Naive B cell (primary cell): Measurements from ENCODE around the gene USP2. TPM values are rescaled to one million over a fixed set of nuclear protein-coding genes. Genes with fewer than 3 reads are reported as not detected.
"Not testable (repeated sequence)": the region's sequence is repeated elsewhere in the genome, so short reads cannot be mapped to it uniquely, and the experiment has no call there.

Experiments used
- ATAC-seq, 2 donors: fragments of 150-1000 bp; cut with Tn5 transposase; 2 replicates each; pipeline ENCODE4 v1.10.0; 2021; ENCODE audit warnings: low read depth in 2 of 2, mild to moderate bottlenecking in 2 of 2, moderate library complexity in 2 of 2
- DNase-seq: peaks from one replicate; pipeline ENCODE4 v3.0.0; 2022
- H3K27ac Mint-ChIP-seq, 6 donors: one replicate each; pipeline ENCODE4 v1.8.0; 2020 to 2022; ENCODE audit warnings: mild to moderate bottlenecking in 6 of 6, mixed read lengths in 6 of 6, moderate library complexity in 5 of 6, inconsistent platforms in 2 of 6
- H3K27me3 Mint-ChIP-seq, 3 donors: one replicate each; pipeline ENCODE4 v1.8.0; 2021 to 2022; ENCODE audit warnings: mixed read lengths in 3 of 3, mild to moderate bottlenecking in 1 of 3
- H3K36me3 Mint-ChIP-seq, 2 donors: one replicate each; pipeline ENCODE4 v1.8.0; 2020 to 2022; ENCODE audit warnings: mixed read lengths in 2 of 2, inconsistent platforms in 1 of 2, mild to moderate bottlenecking in 1 of 2
- H3K4me1 Mint-ChIP-seq, 3 donors: one replicate each; pipeline ENCODE4 v1.8.0; 2020 to 2022; ENCODE audit warnings: mixed read lengths in 3 of 3, inconsistent platforms in 1 of 3, mild to moderate bottlenecking in 1 of 3, moderate library complexity in 1 of 3
- H3K4me3 Mint-ChIP-seq, 8 donors: one replicate each; pipeline ENCODE4 v1.8.0; 2020 to 2022; ENCODE audit warnings: mild to moderate bottlenecking in 8 of 8, mixed read lengths in 8 of 8, moderate library complexity in 8 of 8, inconsistent platforms in 2 of 8
- H3K9me3 Mint-ChIP-seq, 7 donors: one replicate each; pipeline ENCODE4 v1.8.0; 2020 to 2022; ENCODE audit warnings: mixed read lengths in 7 of 7, mild to moderate bottlenecking in 5 of 7, inconsistent platforms in 2 of 7, moderate library complexity in 1 of 7
- polyA plus RNA-seq, 6 donors: library from polyadenylated mRNA; unstranded; fragments of 300-500 nt; fragmentation: Illumina TruSeq; gene quantifications; one replicate each; pipeline ENCODE4 v1.2.3, GENCODE V29; 2021; ENCODE audit warnings: low read depth in 6 of 6

USP2 gene
- polyA plus RNA-seq, 6 donors from 2014 or later, result not detected

GRCh38 chr11:119419246-119419645 is 37.8 kb upstream of the USP2 start:
- H3K4me1 Mint-ChIP-seq, result peaks cover 9 to 22% (median 15%) of the 10 kb centered on the region in 3 donors
- no peak for DNase-seq
- ATAC-seq, result no peak
- H3K27ac Mint-ChIP-seq, result no peak overlapping the region
- H3K36me3 Mint-ChIP-seq, result peaks cover 4 to 5% of the 10 kb centered on the region in 2 donors
- peaks cover 44 to 67% (median 63%) of the 10 kb centered on the region in 3 donors for H3K27me3 Mint-ChIP-seq
- no peak overlapping the region for H3K4me3 Mint-ChIP-seq
- H3K9me3 Mint-ChIP-seq, result peaks cover 0 to 12% (median 5%) of the 10 kb centered on the region in 7 donors

- peaks cover under 1 to 13% (median 5%) of the 10 kb centered on the region in 7 donors for H3K9me3 Mint-ChIP-seq
- no peak overlapping the region for H3K27ac Mint-ChIP-seq
- DNase-seq (no peak), ATAC-seq (no peak)
- H3K4me3 Mint-ChIP-seq, result no peak overlapping the region
- peaks cover 9 to 19% (median 15%) of the 10 kb centered on the region in 3 donors for H3K4me1 Mint-ChIP-seq
- H3K36me3 Mint-ChIP-seq, result peaks cover 4 to 5% of the 10 kb centered on the region in 2 donors
- peaks cover 41 to 62% (median 58%) of the 10 kb centered on the region in 3 donors for H3K27me3 Mint-ChIP-seq
Observed at GRCh38 chr11:119418759-119419158, 37.3 kb upstream of the USP2 start.

GRCh38 chr11:119417726-119418540 is 36.4 kb upstream of the USP2 start:
- Mint-ChIP-seq H3K36me3 (peaks cover 4 to 5% of the 10 kb centered on the region in 2 donors), H3K27me3 (peaks cover 36 to 54% (median 54%) of the 10 kb centered on the region in 3 donors), H3K4me3 (no peak overlapping the region), H3K27ac (peak overlapping the region in 1 of 6 donors; percentile 49), H3K4me1 (peaks cover 9 to 12% (median 12%) of the 10 kb centered on the region in 3 donors), H3K9me3 (peaks cover 1 to 13% (median 5%) of the 10 kb centered on the region in 7 donors)
- ATAC-seq (no peak), DNase-seq (no peak)

- no peak for DNase-seq
- Mint-ChIP-seq H3K4me3 (no peak overlapping the region), H3K4me1 (peaks cover under 1 to 3% (median 2%) of the 10 kb centered on the region in 3 donors), H3K27ac (no peak overlapping the region), H3K27me3 (peaks cover 34 to 52% (median 48%) of the 10 kb centered on the region in 3 donors), H3K9me3 (peaks cover 1 to 22% (median 10%) of the 10 kb centered on the region in 7 donors), H3K36me3 (peaks cover 5 to 12% of the 10 kb centered on the region in 2 donors)
- no peak for ATAC-seq
Observed at GRCh38 chr11:119416606-119417580, 35.4 kb upstream of the USP2 start.

GRCh38 chr11:119415966-119416365 is 34.5 kb upstream of the USP2 start:
- peaks cover 5 to 12% of the 10 kb centered on the region in 2 donors for H3K36me3 Mint-ChIP-seq
- H3K9me3 Mint-ChIP-seq, result peaks cover 1 to 22% (median 10%) of the 10 kb centered on the region in 7 donors
- ATAC-seq (no peak), DNase-seq (no peak)
- H3K4me3 Mint-ChIP-seq, result no peak overlapping the region
- H3K4me1 Mint-ChIP-seq, result no peaks in the 10 kb centered on the region
- no peak overlapping the region for H3K27ac Mint-ChIP-seq
- H3K27me3 Mint-ChIP-seq, result peaks cover 28 to 57% (median 43%) of the 10 kb centered on the region in 3 donors

GRCh38 chr11:119415517-119415916 is 34.0 kb upstream of the USP2 start:
- H3K27me3 Mint-ChIP-seq, result peaks cover 28 to 53% (median 40%) of the 10 kb centered on the region in 3 donors
- peaks cover 1 to 22% (median 10%) of the 10 kb centered on the region in 7 donors for H3K9me3 Mint-ChIP-seq
- no peaks in the 10 kb centered on the region for H3K4me1 Mint-ChIP-seq
- peaks cover 5 to 12% of the 10 kb centered on the region in 2 donors for H3K36me3 Mint-ChIP-seq
- peak overlapping the region in 1 of 6 donors; percentile 57 for H3K27ac Mint-ChIP-seq
- ATAC-seq (no peak), DNase-seq (no peak)
- H3K4me3 Mint-ChIP-seq, result no peak overlapping the region

- no peak overlapping the region for H3K4me3 Mint-ChIP-seq
- H3K9me3 Mint-ChIP-seq, result peaks cover 1 to 22% (median 10%) of the 10 kb centered on the region in 7 donors
- H3K27me3 Mint-ChIP-seq, result peaks cover 28 to 45% (median 32%) of the 10 kb centered on the region in 3 donors
- H3K36me3 Mint-ChIP-seq, result peaks cover 5 to 12% of the 10 kb centered on the region in 2 donors
- H3K27ac Mint-ChIP-seq, result no peak overlapping the region
- DNase-seq, result no peak
- no peaks in the 10 kb centered on the region for H3K4me1 Mint-ChIP-seq
- ATAC-seq, result no peak
Observed at GRCh38 chr11:119414734-119415133, 33.2 kb upstream of the USP2 start.

- H3K27ac Mint-ChIP-seq, result no peak overlapping the region
- peaks cover 1 to 22% (median 10%) of the 10 kb centered on the region in 7 donors for H3K9me3 Mint-ChIP-seq
- no peak overlapping the region for H3K4me3 Mint-ChIP-seq
- H3K4me1 Mint-ChIP-seq, result no peaks in the 10 kb centered on the region
- ATAC-seq (no peak), DNase-seq (no peak)
- peaks cover 5 to 12% of the 10 kb centered on the region in 2 donors for H3K36me3 Mint-ChIP-seq
- H3K27me3 Mint-ChIP-seq, result peaks cover 27 to 41% (median 31%) of the 10 kb centered on the region in 3 donors
Observed at GRCh38 chr11:119414321-119414720, 32.8 kb upstream of the USP2 start.

- H3K4me1 Mint-ChIP-seq, result no peaks in the 10 kb centered on the region
- DNase-seq (no peak), ATAC-seq (no peak)
- H3K27ac Mint-ChIP-seq, result no peak overlapping the region
- H3K9me3 Mint-ChIP-seq, result peaks cover 1 to 22% (median 10%) of the 10 kb centered on the region in 7 donors
- H3K36me3 Mint-ChIP-seq, result peaks cover 5 to 12% of the 10 kb centered on the region in 2 donors
- H3K27me3 Mint-ChIP-seq, result peaks cover 18 to 24% (median 20%) of the 10 kb centered on the region in 3 donors
- H3K4me3 Mint-ChIP-seq, result peak overlapping the region in 1 of 8 donors; percentile 15
Observed at GRCh38 chr11:119412072-119412471, 30.6 kb upstream of the USP2 start.

GRCh38 chr11:119410501-119410900 is 29.0 kb upstream of the USP2 start:
- peaks cover 1 to 15% (median 10%) of the 10 kb centered on the region in 7 donors for H3K9me3 Mint-ChIP-seq
- peaks cover 12 to 20% (median 16%) of the 10 kb centered on the region in 3 donors for H3K27me3 Mint-ChIP-seq
- H3K4me3 Mint-ChIP-seq, result no peak overlapping the region
- H3K36me3 Mint-ChIP-seq, result peaks cover 5 to 12% of the 10 kb centered on the region in 2 donors
- DNase-seq (no peak), ATAC-seq (no peak)
- H3K27ac Mint-ChIP-seq, result no peak overlapping the region
- no peaks in the 10 kb centered on the region for H3K4me1 Mint-ChIP-seq

GRCh38 chr11:119409731-119410130 is 28.2 kb upstream of the USP2 start:
- Mint-ChIP-seq H3K4me1 (no peaks in the 10 kb centered on the region), H3K27ac (no peak overlapping the region), H3K36me3 (peaks cover 5 to 12% of the 10 kb centered on the region in 2 donors), H3K9me3 (peaks cover 1 to 14% (median 10%) of the 10 kb centered on the region in 7 donors), H3K4me3 (no peak overlapping the region), H3K27me3 (peaks cover 12 to 19% (median 16%) of the 10 kb centered on the region in 3 donors)
- DNase-seq (no peak), ATAC-seq (no peak)

- no peaks in the 10 kb centered on the region for H3K4me1 Mint-ChIP-seq
- no peak for DNase-seq
Observed at GRCh38 chr11:119406005-119406404, 24.5 kb upstream of the USP2 start.

GRCh38 chr11:119405448-119405847 is 24.0 kb upstream of the USP2 start:
- ATAC-seq, DNase-seq, H3K4me1 Mint-ChIP-seq, H3K4me3 Mint-ChIP-seq, H3K36me3 Mint-ChIP-seq, H3K27ac Mint-ChIP-seq: not testable (repeated sequence)
- Mint-ChIP-seq H3K27me3 (peaks cover 12 to 34% (median 19%) of the 10 kb centered on the region in 3 donors), H3K9me3 (peaks cover 0 to 13% (median 6%) of the 10 kb centered on the region in 7 donors)

More at GRCh38 chr11:119406005-119406404, 24.5 kb upstream of the USP2 start:
- H3K27ac Mint-ChIP-seq, result no peak overlapping the region
- H3K4me3 Mint-ChIP-seq, result no peak overlapping the region
- peaks cover 0 to 8% (median 1%) of the 10 kb centered on the region in 7 donors for H3K9me3 Mint-ChIP-seq
- H3K36me3 Mint-ChIP-seq, result no peaks in the 10 kb centered on the region
- no peak for ATAC-seq
- peaks cover 14 to 29% (median 18%) of the 10 kb centered on the region in 3 donors for H3K27me3 Mint-ChIP-seq
